GM18498 (cell line): ENCODE measurements around the gene ESPN.
"Not testable (repeated sequence)": the region's sequence is repeated elsewhere in the genome, so short reads cannot be mapped to it uniquely, and the experiment has no call there.

Experiments used
- ATAC-seq: cut with Tn5 transposase; IDR thresholded peaks from one replicate; pipeline ENCODE4 v1.9.1; 2021; ENCODE audit warnings: mild to moderate bottlenecking, moderate library complexity; ENCODE audit not compliant: unreplicated experiment

The ESPN gene

DNA sequence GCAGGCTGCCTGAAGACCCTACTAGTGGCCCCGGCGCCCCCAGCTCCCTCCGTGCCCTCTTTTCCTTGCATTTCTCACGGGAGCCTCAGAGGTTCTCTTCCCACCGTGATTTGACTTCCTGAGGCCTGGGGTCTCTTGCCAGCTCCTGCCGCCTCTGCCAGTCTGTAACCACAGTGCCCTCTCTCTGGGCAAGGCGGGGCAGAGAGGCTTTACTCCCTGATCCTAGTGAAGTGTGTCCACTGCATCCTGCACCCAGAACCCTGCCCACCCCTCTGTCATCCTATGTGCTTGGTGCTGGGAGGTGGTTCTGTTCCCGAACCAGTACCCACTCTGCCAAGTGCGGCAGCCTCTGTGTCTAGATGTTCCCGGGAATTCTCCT, 2.4 kb downstream of the ESPN start:
- ATAC-seq, result no peak

DNA sequence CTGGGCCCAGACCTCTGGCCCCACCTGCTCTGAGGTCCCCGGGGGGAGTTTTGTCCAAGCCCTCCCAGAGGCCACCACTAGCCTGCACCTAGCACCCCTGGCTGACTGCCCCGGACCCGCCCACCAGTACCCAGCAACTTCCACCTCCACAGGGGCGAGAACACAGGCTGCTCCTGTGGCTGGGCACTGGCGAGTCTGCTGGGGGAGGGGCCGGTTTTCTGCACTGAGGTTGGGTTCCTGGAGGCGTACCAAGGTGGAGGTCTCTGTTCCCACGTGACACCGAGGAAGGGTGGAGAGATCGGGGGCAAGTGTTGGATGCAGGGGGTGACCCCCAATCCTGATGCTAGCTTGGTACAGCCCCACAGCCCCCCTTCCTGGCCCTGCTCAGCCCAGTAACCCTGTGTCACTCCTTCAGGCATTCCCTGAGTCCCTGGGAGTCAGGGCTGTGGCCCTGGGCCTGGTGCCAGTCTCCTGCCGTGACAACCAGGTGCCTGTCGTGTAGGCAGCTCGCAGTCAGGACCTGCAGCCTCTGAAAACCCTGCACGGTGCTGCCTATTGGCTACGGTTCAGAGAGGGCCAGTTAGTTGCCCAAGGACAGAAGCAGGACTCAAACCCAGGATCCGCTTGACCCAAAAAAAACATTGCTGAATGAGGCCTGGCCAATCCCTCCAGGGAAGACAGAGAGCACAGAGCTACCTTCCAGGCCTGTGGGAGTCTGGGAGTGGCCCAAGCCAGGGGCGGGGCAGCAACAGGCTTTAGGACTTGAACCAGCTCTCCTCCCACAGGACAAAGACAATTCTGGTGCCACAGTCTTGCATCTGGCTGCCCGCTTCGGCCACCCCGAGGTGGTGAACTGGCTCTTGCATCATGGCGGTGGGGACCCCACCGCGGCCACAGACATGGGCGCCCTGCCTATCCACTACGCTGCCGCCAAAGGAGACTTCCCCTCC, 3.1 kb downstream of the ESPN start:
- ATAC-seq, result no peak

DNA sequence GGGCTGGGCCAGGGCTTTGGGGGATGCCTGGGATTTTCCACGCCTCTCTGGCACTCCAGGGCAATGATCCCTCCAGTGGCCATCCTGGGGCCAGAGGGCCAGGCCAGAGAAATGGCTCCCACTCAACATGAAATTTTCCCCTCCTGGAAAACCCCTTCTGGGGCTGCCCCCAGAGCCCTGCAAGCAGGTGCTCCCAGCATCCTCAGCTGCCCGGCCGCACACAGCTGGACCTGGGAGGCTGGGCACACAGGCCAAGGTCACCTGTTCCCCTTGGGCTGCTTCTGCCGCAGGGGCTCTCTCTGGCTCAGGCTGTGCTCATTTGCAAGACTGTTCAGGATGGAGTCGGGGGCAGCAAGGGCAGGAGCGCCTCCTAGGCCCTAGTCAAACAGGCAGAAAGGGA, 3.9 kb downstream of the ESPN start:
- not testable (repeated sequence) for ATAC-seq

DNA sequence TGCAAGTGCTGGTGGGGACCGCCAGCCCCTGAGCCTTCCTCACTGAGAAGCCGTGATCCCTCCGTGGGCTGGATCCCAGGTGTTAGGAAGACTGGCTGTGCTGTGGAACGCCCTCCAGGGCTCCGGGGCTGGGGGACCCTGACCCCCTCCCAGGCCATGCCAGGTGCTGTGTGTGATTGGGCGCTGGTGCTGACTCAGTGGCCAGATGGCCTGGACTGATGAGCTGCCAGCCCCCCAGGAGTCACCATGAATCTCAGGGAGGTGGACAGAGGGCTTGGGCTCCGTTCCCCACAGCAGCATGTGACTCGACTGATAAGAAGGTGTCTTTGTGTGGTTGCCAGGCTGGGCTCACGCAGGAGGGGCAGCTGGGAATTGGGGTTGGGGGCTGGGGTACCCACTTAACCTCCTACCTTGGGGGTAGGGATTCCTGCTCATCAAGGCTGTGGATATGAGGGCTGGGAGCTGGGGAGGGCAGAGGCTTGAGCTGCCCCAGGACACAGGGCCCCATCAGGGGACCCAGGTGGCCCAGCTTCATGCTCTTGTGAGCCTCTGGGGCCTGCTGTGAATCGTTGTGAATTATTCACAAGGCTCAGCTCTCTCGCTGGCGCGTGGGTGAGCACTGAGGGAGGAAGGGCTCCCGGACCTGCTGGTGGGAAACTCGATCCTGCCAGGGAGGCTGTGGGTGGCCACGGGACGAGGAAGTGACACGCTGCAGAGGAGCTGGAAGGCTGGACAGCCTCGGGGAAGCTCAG, 5.3 kb downstream of the ESPN start:
- ATAC-seq, result not testable (repeated sequence)

DNA sequence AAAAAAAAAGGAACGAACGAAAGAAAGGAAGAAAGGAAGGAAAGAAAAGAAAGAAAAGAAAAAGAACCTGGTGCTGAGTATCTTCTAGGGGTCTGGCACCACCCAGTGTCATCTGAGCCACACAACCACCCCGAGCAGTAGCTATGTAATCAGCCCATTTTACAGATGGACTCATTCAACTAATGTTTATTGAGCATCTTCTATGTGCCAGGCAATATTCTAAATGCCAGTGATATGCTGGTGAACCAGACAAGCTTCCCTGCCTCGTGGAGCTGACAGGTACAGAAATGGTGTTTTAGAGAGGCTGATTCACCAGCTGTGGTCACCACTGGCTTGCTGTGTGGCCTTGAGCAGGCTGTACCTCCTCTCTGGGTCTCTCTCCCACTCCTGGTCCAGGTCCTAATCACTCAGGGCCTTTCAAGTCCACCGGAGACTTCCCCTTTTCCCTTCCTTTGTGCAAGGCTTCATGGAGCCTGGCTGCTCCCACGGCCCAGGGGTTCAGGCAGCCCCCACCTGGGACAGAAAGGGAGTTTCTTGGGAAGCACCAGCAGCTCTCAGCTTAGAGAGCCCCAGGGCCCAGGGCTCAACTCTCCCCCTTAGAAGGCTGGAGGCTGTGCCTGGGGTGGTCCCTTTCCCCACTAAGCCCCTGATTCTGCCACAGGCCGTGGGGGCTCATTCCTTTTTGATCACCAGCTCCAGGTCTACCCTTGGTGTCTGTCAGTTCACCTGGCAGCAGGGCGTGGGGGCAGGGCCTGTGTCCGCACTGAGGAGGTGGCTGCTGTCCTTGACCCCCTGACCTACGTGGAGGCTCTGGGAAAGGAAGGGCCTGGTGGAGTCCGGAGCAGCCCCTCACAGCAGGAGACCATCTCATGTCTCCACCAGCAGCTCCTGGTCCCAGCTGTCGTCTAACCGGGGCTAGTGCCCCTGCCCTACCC, 7.3 kb downstream of the ESPN start:
- not testable (repeated sequence) for ATAC-seq

DNA sequence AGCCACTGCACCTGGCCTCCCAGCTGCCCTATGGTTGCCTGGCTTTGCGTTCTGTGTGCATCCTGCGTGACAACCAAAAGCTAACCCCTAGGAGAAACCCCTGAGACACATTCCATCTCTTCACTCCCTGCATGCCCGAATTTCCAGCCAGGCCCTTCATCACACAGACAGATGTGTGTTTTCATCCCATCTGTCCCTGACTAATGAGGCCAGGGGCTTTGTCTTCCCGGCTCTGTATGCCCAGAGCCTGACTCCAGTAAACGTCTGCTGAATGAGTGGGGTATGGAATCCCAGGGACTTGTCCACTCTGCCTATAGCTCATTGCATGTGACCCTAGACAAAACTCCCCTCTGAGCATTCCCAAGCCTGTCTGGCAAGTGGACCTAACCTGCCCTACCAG, 9.6 kb downstream of the ESPN start:
- no peak for ATAC-seq

DNA sequence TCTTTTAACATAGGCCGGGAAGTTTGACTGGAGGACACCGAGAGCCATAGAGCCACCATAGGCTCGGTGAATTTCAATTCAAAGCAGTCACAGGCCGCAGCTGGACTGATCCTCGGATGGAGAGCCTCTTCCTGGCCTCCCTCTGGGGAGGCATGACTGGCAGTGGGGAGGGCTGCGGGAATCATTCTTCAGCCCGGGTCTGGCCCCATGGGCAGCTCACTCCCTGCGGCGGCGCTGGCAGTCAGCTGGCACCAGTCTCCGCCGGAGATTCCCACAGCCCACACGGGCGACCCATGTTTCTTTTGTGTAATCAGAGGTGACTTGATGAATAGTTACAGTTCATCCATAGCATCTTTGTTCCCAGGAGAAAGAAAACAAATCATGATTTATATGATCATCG, 10.6 kb downstream of the ESPN start:
- ATAC-seq, result no peak

DNA sequence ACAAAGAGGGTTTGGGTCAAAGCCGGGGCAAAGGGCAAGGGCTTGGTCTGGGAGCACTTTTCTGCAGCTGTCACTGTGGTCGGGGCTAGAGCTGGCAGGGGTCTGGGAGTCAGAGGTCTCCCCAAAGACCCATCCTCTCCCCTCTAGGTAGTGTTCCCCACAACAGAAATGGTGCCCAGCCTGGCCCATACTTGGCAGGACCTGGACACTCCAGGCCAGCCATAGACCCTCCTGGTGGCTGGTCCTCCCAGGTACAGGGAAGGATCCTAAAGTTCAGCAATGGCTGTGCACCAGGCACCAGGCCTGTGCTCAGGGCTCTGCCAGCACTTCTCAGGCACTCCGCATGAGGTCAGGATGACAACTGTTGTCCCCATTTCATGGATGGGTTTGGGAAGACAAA, 11.0 kb downstream of the ESPN start:
- no peak for ATAC-seq

DNA sequence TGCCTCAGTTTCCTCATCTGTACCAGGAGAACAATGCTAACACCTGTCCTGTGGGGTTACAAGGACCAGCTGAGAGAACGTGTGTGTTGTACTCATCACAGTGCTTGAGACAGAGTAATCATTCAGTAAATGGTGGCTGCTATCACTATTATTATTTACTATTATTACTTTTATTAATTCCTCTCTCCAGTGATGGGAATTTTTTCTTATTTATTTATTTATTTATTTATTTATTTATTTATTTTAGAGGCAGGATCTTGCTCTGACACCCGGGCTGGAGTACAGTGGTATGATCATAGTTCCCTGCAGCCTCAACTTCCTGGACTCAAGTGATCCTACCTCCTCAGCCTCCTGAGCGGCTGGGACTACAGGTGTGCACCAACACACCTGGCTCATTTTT, 11.7 kb downstream of the ESPN start:
- ATAC-seq, result not testable (repeated sequence)

DNA sequence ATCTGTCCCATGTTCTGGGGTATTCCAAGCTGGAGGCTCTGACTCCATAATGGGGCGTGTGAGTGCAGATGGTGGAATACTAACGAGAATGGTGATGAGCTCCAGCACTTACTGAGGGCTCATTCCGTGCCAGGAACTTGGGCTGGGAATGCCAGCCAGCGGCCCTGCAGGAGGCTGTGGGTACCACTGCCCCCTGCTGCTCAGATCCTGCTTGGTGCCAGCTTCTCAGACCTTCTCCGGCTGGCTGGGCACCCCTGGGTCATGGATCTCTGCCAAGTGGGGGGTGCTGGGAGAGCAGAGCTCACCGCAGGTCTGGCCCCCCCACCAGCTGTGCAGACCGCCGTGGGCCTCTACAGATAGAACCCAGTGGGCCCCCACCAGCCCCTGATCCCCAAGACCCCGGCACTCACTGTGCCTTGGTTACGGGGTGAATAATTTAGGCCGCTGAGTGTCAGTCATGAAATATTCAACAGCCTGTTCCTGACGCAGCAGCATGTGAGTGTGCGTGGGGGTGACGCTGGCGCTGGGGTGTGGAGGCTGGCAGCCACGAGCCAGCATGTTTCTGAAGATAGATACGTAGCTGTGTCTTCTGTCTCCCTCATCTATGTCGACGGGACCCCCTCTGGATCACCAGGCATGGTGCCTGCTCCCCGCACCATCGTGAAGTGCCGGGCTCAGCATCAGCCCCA, 12.6 kb downstream of the ESPN start:
- ATAC-seq, result not testable (repeated sequence)

DNA sequence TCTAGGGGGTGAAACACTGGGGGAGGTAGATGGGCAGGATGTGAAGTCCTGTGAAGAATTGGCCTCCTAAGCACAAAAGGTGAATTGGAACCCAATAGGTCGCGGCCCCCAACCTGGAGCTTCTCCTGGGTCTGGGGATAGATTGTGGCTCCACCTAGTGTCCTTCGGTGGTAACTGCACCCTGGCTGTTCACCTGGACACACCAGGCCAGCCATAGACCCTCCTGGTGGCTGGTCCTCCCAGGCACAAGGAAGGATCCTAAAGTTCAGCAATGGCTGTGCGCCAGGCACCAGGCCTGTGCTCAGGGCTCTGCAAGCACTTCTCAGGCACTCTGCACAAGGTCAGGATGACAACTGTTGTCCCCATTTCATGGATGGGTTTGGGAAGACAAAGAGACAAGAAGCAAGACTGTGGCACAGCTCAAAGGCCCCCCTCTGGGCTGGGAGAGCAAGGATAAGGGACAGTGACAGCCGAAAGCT, 13.5 kb downstream of the ESPN start:
- no peak for ATAC-seq

DNA sequence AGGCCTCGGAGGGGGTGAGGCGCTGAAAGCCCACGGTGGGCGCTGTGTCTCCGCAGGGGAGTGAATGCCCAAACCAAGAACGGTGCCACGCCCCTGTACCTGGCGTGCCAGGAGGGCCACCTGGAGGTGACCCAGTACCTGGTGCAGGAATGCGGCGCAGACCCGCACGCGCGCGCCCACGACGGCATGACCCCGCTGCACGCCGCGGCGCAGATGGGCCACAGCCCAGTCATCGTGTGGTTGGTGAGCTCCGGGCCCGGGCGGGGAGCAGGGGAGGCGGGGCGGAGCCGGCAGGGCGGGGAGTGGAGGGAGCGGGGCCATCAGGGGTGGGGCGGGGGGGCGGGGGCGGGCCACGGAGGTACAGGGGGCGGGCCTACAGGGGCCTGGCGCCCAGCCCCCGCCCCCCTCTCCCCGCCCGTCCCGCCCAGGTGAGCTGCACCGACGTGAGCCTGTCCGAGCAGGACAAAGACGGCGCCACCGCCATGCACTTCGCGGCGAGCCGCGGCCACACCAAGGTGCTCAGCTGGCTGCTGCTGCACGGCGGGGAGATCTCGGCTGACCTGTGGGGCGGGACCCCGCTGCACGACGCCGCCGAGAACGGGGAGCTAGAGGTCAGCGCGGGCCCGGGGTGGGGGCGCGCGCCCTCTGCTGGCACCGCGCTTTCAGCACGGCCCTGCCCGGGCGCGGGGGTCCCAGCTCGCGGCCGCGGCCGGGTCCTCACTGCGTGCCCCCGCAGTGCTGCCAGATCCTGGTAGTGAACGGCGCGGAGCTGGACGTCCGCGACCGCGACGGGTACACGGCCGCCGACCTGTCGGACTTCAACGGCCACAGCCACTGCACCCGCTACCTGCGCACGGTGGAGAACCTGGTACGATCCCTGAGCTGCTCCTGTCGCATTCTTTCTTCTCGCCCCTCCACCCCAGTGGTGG, 15.9 kb downstream of the ESPN start:
- ATAC-seq, result peak; percentile 52

DNA sequence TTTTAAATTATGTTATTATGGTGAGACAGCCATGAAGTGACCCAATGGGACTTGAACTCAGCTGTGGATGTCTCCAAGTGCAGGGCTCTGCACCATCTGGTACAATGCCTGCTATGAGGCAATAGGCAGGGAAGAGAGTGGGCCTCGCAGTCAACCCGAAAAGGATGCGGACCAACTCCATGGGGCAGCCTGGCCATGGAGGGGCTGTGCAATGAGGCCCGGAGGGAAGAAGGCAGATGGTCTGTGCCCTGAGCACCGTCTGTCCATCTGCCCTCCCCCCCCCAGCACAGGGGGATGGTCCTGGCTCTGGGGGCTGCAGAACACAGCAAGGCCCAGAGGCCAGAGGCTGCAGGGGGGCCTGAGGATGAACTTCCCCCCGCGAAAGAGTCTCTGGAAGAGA, 17.0 kb downstream of the ESPN start:
- no peak for ATAC-seq

DNA sequence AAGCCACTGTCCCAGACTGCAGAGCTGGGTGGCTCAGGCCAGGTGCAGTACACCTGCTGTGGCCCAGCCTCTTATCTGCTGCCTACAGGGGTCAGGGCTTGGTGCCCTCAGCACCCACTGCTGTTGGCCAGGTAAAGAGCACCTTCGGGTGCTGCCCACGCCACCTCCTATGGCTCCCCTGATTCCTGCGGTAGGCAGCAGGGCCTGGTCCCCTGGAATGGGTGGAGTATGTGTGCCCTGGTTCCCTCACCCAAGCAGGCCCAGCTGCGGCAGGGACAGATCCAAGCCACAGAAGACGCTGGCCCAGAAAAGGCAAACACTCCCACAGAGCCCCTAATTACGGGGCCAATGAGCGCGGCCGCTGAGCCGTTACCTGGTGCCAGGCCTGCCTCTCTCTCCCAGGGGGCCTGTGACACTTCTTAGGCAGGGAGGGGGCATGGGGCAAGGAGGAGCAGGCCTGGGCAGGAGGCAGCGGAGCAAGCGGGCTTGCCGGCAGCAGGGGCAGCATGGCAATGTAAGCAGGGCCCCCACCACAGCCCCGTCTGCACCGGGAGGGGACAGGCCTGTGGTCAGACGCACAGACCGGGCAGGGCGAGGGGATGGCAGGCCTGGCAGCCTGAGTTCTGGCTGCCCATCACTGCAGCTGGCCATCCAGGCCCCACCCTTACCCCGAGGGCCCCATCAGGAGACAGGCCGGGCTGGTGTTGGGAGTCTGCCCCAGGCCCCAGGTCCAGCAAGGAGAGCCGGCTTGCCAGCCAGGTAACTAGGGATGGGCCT, 19.0 kb downstream of the ESPN start:
- no peak for ATAC-seq

DNA sequence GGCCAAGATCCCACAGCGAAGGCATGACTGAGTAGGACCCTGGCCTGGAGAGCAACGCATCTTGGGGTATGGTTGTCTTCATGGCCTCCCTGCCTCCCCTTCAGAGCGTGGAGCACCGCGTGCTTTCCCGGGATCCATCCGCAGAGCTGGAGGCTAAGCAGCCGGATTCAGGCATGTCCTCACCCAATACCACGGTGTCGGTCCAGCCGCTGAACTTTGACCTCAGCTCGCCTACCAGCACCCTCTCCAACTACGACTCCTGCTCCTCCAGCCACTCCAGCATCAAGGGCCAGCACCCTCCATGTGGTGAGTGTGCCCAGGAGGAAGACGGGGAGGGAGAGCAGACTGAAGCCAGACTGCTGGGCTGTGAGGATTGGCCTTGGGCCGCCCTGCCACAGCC, 19.8 kb downstream of the ESPN start:
- no peak for ATAC-seq

DNA sequence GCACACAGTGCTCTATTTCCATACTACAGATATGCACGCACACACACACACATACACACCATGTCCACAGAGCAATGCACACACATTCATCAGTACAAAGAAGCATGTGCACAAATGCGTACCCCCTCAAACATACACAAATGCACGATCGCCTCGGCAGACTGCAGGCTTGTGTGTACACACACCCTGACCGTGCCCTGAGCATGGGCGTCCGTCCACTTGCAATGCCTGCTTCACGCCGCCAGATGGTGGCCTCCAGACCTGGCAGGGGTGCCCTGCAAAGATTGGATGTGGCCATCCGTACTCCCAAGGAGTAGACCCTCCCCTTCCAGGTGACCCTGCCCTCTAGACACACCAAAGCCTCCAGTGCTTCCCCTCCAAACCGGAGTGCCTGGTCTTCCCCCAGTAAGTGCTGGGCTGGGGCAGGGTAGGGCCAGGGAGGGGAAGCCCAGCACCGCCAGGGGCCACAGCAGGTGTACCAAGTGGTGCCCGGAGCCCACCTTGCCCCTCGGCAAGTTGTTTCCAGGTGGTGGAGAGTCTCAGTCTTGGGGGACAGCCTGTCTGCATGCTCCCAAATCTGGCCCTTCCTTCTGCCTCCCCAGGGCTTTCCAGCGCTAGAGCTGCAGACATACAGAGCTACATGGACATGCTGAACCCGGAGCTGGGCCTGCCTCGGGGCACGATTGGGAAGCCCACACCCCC, 20.6 kb downstream of the ESPN start:
- no peak for ATAC-seq

DNA sequence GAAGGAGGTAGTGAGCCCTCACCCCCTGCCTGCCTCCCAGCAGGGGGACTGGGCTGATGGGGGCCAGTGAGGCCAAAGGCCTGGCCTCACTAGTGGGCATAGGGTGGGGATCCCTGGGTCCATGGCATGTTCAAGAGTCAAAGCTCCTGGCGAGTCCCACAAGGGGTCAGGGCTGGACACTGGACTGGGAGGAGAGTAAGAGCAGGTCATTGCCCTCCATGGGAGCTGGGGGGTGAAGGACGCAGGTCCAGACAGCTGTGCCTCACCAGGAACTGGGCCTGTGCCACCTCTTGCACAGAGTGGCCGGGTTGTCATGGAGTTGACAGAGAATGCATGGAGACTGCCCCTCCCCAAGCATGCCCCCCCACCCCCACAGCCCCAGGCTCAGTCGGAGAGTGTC, 21.4 kb downstream of the ESPN start:
- not testable (repeated sequence) for ATAC-seq

DNA sequence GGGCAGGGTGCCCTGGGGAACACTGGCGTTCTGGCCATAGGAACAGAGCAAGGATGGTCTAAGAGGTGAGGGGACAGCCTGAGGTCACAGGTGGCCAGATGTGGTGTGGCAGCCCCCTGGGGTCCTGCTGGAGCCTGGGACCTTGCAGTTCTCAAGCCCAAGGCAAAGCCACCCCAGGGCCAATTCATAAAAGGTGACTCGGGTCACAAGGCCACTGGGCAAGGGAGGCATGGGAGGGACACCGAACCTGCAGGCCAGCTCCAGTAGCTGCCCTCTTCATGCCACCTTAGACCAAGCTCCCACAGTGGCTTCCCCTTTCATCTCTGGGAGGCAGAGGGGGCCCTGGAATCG, 22.1 kb downstream of the ESPN start:
- ATAC-seq, result no peak
